TTC549 (cell line): ENCODE results near the gene IPO11.
"Not testable (repeated sequence)": the region's sequence is repeated elsewhere in the genome, so short reads cannot be mapped to it uniquely, and the experiment has no call there.

Experiments
- FAIRE-seq: peaks from 2 replicates; lab custom pipeline; 2012; peaks lifted over from hg19 to GRCh38; lab: Jason Lieb, UNC

Gene IPO11

DNA sequence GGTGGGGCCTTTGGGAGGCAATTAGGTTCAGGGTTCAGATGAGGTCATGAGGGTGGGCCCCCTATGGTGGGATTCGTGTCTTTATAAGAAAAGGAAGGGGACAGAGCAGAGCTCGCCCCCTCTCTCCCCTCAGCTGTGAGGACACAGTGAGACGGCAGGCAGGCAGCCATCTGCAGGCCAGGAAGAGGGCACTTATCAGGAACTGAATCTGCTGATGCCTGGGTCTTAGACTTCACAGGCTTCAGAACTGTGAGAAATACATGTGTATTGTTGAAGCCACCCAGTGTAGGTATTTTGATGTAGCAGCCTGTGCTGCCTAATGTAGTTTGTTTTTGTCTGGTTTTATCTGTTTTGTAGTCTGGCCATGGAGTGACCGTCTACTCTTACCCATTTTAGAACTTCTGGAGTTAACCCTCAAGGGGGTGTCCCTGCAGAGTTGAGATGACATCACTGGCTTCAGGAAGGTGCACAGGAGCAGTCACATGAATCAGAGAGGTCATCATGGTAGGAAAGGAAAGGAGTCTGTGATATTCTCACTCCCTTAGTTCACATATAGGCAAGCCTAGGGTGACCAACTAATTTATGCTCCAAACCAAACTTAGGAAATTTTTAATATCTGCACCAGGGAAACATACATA is 237.0 kb downstream of the IPO11 start:
- no peak for FAIRE-seq

DNA sequence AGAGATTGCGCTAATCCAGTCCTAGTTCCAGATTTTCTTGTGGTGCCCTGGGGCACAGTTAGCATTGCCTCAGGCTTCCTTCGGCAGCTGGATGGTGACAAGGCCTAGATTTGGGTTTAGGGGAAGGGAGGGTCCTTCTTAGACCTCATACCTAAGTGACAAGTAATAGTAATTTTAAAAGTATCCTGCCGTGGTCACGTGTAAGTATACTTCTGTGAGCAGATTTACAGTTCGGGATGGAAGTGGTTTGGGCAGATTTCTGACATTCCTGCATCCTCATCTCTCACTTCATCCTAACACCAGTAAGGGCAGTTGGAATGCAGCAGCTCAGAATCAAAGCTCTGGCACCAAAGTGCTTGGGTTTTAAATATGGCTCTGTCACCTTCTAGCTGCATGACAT is 237.6 kb downstream of the IPO11 start:
- no peak for FAIRE-seq

DNA sequence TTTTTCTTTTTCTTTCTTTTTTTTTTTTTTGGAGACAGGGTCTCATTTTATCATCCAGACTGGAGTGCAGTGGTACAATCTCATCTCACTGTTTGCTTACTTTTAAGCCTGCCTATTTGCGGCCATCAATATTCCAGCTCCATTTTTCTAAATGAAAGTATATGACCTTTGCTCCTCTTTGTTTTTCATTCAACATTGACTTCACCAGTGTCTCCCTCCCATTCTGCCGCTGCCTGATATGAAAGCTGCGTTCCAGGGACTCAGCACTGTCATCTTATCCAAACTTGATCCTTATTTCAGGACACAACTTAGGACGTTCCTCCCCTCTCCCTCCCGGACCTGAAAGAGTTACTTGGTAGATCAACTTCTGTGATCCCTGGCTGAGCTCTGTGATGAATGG is 239.7 kb downstream of the IPO11 start:
- FAIRE-seq: no peak

DNA sequence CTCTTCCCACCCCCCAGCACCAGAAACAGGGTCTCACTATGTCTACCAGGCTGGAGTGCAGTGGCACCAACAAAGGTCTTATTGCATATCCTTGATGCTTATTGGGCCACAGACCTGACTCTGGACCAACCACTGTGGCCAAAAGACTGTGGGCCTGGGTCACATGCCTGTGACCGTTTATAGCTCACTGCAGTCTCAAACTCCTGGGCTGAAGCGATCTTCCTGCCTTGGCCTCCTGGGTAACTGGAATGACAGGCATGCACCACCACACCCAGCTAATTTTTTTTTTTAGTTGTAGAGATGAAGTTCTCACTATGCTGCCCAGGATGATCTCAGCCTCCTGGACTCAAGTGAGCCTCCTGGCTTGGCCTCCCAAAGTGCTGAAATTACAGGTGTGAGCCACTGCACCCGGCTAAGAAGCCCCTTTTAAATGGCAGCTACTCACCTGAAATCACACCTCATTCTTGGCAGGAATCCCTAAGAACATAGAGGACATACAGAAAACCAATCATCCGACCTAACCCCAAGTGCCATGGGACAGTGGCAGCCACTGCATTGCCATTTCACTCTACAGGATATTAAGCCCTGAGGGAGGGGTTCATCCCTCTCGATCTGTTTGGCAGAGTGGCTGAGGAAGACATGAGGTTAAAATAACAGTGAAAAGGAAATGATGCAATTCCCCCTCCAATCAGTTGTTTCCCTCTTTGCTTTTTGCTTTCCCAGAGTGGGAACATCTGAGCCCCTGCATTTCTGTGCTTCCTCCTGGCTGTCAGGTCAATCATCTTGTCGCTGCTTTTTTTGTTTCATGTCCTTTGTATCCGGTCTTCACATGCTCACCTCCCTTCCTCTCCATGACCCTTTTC is 240.7 kb downstream of the IPO11 start:
- no peak for FAIRE-seq

DNA sequence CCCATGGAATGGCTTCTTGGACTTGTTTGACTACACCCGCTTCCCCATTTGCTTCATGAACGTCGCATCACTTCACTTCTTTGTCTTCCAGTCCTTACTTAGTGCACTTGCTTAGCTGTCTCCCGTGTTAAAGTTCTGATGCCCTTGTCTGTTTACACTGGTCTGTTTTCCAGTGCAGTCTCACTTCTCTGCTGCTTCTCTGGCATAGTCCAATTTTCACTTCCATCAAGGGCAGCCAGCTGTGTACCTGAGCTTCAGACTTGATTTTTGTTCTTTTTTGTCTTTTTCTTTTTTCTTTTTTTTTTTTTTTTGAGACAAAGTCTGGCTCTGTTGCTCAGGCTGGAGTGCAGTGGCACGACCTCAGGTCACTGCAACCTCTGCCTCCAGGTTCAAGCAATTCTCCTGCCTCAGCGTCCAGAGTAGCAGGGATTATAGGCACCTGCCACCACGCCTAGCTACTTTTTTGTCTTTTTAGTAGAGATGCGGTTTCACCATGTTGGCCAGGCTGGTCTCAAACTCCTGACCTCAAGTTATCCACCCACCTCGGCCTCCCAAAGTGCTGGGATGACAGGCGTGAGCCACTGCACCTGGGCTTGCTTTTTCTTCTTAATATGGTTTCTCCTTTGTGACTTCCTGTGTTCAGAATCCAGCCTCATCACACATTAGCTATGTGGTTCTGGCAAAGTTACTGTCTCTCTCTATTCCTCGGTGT is 241.5 kb downstream of the IPO11 start:
- no peak for FAIRE-seq

DNA sequence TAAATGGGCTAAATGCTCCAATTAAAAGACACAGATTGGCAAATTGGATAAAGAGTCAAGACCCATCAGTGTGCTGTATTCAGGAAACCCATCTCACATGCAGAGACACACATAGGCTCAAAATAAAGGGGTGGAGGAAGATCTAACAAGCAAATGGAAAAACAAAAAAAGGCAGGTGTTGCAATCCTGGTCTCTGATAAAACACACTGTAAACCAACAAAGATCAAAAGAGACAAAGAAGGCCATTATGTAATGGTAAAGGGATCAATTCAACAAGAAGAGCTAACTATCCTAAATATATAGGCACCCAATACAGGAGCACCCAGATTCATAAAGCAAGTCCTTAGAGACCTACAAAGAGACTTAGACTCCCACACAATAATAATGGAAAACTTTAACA is 245.2 kb downstream of the IPO11 start:
- not testable (repeated sequence) for FAIRE-seq

DNA sequence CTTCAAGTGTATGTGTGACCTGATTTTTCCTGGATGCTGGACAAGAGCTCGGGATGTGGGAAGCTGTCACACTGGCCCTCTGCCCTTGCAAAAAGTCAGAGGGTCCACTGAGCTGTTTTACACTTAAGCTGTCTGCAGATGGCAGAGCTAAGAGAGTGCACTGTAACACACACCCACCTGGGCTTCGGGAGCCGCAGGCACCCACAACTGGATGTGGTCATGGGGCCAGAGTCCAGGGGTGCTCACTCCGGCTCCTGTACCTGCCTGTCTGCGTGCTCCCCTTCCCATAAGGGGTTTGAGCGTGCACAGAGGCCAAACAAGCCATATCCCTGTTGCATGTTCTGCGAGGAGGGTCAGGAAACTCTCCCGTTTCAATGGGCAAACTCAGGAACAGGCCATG is 248.6 kb downstream of the IPO11 start:
- FAIRE-seq: no peak

DNA sequence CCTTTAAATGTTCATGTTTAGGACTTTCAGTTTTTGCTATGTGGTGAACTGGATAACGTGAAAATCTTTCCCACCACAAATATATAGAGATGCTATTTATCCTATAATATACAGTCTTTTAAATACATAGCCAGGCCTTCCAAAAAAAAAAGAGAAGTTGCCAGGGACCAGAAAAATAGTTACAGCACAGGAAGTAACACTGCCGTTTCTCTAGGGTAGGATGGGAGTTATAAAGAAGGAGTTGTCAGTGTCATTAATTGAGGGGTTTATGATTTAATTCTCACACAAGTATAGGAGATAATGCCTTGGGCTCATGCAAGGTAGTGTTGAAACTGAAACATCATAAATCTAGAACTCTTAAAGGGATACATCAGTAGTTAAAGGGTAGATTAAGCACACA is 250.0 kb downstream of the IPO11 start:
- FAIRE-seq: no peak

DNA sequence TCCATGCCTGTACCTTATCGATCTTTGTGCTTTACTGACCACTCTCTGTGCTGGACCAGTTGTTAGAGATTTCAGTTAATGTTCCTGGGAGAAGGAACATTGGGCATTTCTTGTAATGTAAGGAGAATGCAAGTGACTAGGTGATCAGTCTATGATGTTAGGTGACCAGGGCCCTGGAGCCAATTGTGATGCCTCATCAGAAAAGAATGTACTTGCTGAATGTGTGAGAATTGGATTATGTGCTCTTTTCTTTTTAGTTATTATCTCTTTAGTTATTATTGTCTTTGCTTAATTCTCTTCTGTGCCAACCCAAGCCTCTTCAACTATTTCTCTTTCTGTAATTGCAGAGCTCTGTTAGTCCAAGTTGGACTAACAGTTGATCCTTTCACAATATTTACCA is 258.9 kb downstream of the IPO11 start:
- FAIRE-seq: no peak

DNA sequence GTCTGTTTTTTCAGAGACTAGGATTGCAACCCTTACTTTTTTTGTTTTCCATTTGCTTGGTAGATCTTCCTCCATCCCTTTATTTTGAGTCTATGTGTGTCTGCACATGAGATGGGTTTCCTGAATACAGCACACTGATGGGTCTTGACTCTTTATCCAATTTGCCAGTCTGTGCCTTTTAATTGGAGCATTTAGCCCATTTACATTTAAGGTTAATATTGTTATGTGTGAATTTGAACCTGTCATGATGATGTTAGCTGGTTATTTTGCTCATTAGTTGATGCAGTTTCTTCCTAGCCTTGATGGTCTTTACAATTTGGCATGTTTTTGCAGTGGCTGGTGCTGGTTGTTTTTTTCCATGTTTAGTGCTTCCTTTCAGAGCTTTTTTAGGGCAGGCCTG is 264.0 kb downstream of the IPO11 start:
- FAIRE-seq: not testable (repeated sequence)
